LoVo (cell line): Measurements from ENCODE around the gene TTC17.
"Not testable (repeated sequence)": the region's sequence is repeated elsewhere in the genome, so short reads cannot be mapped to it uniquely, and the experiment has no call there.

ENCODE experiments used
- DNase-seq: peaks from one replicate; pipeline ENCODE4 v3.0.0-alpha.2; 2016; ENCODE audit warnings: low spot score

Gene TTC17

GRCh38 chr11:43382614-43383013 lies 23.9 kb downstream of the TTC17 start:
- DNase-seq = no peak

GRCh38 chr11:43384393-43384792 lies 25.7 kb downstream of the TTC17 start:
- no peak for DNase-seq

GRCh38 chr11:43392713-43393112 lies 34.0 kb downstream of the TTC17 start:
- no peak for DNase-seq

- no peak for DNase-seq
Observed at GRCh38 chr11:43393765-43394355, 35.1 kb downstream of the TTC17 start.

GRCh38 chr11:43396617-43397016 lies 37.9 kb downstream of the TTC17 start:
- DNase-seq = no peak

- DNase-seq = no peak
Observed at GRCh38 chr11:43397251-43397650, 38.5 kb downstream of the TTC17 start.

- DNase-seq = no peak
Observed at GRCh38 chr11:43399983-43400630, 41.4 kb downstream of the TTC17 start.

GRCh38 chr11:43401252-43401651 lies 42.5 kb downstream of the TTC17 start:
- no peak for DNase-seq

GRCh38 chr11:43401811-43402210 lies 43.1 kb downstream of the TTC17 start:
- DNase-seq = not testable (repeated sequence)

GRCh38 chr11:43403357-43404231 lies 44.9 kb downstream of the TTC17 start:
- no peak for DNase-seq

- no peak for DNase-seq
Observed at GRCh38 chr11:43404406-43404805, 45.7 kb downstream of the TTC17 start.

- DNase-seq = no peak
Observed at GRCh38 chr11:43404836-43405479, 46.2 kb downstream of the TTC17 start.

GRCh38 chr11:43408277-43408676 lies 49.6 kb downstream of the TTC17 start:
- DNase-seq = no peak

- DNase-seq = peak; percentile 76
Observed at GRCh38 chr11:43410394-43410793, 51.7 kb downstream of the TTC17 start.

GRCh38 chr11:43418197-43418596 lies 59.5 kb downstream of the TTC17 start:
- no peak for DNase-seq

GRCh38 chr11:43419460-43419859 lies 60.7 kb downstream of the TTC17 start:
- peak; percentile 25 for DNase-seq

- no peak for DNase-seq
Observed at GRCh38 chr11:43427971-43428370, 69.3 kb downstream of the TTC17 start.

- not testable (repeated sequence) for DNase-seq
Observed at GRCh38 chr11:43430916-43431315, 72.2 kb downstream of the TTC17 start.

GRCh38 chr11:43434893-43435292 lies 76.2 kb downstream of the TTC17 start:
- no peak for DNase-seq

GRCh38 chr11:43440486-43440885 lies 81.8 kb downstream of the TTC17 start:
- DNase-seq = no peak

- DNase-seq = no peak
Observed at GRCh38 chr11:43443811-43444210, 85.1 kb downstream of the TTC17 start.

- no peak for DNase-seq
Observed at GRCh38 chr11:43447151-43447550, 88.4 kb downstream of the TTC17 start.

GRCh38 chr11:43458486-43458885 lies 99.8 kb downstream of the TTC17 start:
- no peak for DNase-seq
